ENCODE data around the gene FAAP100. TPM values are rescaled to one million over a fixed set of nuclear protein-coding genes. Genes with fewer than 3 reads are reported as not detected.

The FAAP100 gene
- polyA plus RNA-seq, 1 of the 3 experiments (the other 2 are of a cell fraction) = 18.9 TPM

- TF ChIP-seq MAX (IDR thresholded peaks at IDR 0.05; ENCODE audit: low read depth) (no peak), ZBTB33 (IDR thresholded peaks at IDR 0.05; ENCODE audit: borderline replicate concordance, low read depth) (no peak), EP300 (IDR thresholded peaks at IDR 0.05; ENCODE audit: borderline replicate concordance in 1 of 2, low read depth in 1 of 2, low read length in 1 of 2) (no peak)
Measured at GRCh38 chr17:81556175-81556691, 4.1 kb upstream of the FAAP100 start (continued).

- peaks cover 14 to 43% of the 10 kb centered on the region in 2 experiments for H3K36me3 ChIP-seq (replicated peaks in 1 of 2; ENCODE audit: control insufficient read depth in 1 of 2, insufficient read depth in 2 of 2, low read length in 1 of 2)
- H3K79me2 ChIP-seq (ENCODE audit: insufficient read depth) = peaks cover 46% of the 10 kb centered on the region
- peak overlapping the region; percentile 100 for H3K4me2 ChIP-seq
- no peaks in the 10 kb centered on the region for H3K9me2 ChIP-seq
- H3K27me3 ChIP-seq (ENCODE audit: insufficient read depth) = no peaks in the 10 kb centered on the region
- DNase-seq = peak; percentile 83
- CTCF ChIA-PET = interaction anchor here (0.7 to 1.8 kb wide), 6 partner anchors 11 to 411 kb away, joined by 3 to 9 read pairs (median 3); no protein-coding TSS in a partner anchor
- H3K27ac ChIP-seq (ENCODE audit: low read depth in 2 of 2, low read length in 1 of 2) = peak overlapping the region; percentile 81 to 90
- peak overlapping the region; percentile 82; the same call in 1 of the 2 replicates for H3K9ac ChIP-seq
- WGBS (ENCODE audit: low lambda C conversion rate) = 25% methylated on average over 24 of the region's 24 CpGs
- H3K4me3 ChIP-seq (ENCODE audit: low read depth in 2 of 2, low read length in 1 of 2) = peak overlapping the region; percentile 78 to 89
- H3K4me1 ChIP-seq (ENCODE audit: control insufficient read depth in 1 of 2, insufficient read depth in 2 of 2, low read depth in 1 of 2, low read length in 1 of 2) = peaks cover 25 to 26% of the 10 kb centered on the region in 2 experiments; a peak in 3 of 4 replicates
- H3K9me3 ChIP-seq = no peaks in the 10 kb centered on the region
- peaks cover 22% of the 10 kb centered on the region; the same call in 1 of the 2 replicates for H4K20me1 ChIP-seq (ENCODE audit: insufficient read depth)
- H3F3A ChIP-seq (replicated peaks; ENCODE audit: insufficient read depth) = peaks cover 51% of the 10 kb centered on the region
- POLR2A ChIA-PET = no interaction called here
- no peak overlapping the region for H2AFZ ChIP-seq (ENCODE audit: low read depth)
- TF ChIP-seq USF2 (IDR thresholded peaks at IDR 0.05; ENCODE audit: borderline replicate concordance, low read depth, low read length) (peak; percentile 73), PBX3 (IDR thresholded peaks at IDR 0.05) (peak; percentile 85), EZH2phosphoT487 (IDR thresholded peaks at IDR 0.05; ENCODE audit: borderline replicate concordance, low read depth) (no peak), MAX (IDR thresholded peaks at IDR 0.05; ENCODE audit: low read depth) (peak; percentile 97), SMC3 (IDR thresholded peaks at IDR 0.05; ENCODE audit: low read depth, low read length) (no peak), FOSL2 (IDR thresholded peaks at IDR 0.05; ENCODE audit: borderline replicate concordance, low read depth) (peak; percentile 78; the same call in 1 of the 2 replicates), USF1 (IDR thresholded peaks at IDR 0.05; ENCODE audit: borderline replicate concordance, low read depth) (peak; percentile 96), CHD2 (IDR thresholded peaks at IDR 0.05; ENCODE audit: low read length, partially characterized antibody) (no peak), GABPA (IDR thresholded peaks at IDR 0.05; ENCODE audit: low read depth) (peak; percentile 75), TCF12 (IDR thresholded peaks at IDR 0.05) (peak; percentile 67), TAF1 (IDR thresholded peaks at IDR 0.05; ENCODE audit: borderline replicate concordance, low read depth, low read length) (peak; percentile 46; the same call in 1 of the 2 replicates), JUND (IDR thresholded peaks at IDR 0.05) (peak; percentile 67; the same call in 1 of the 2 replicates), REST (IDR thresholded peaks at IDR 0.05; ENCODE audit: low read depth, low read length) (no peak; the same call in 1 of the 2 replicates), ELF1 (IDR thresholded peaks at IDR 0.05) (peak; percentile 18; the same call in 1 of the 2 replicates), NFIC (IDR thresholded peaks at IDR 0.05; ENCODE audit: borderline replicate concordance) (peak; percentile 97), FOXM1 (IDR thresholded peaks at IDR 0.05; ENCODE audit: low read depth) (no peak), RXRA (IDR thresholded peaks at IDR 0.05; ENCODE audit: borderline replicate concordance, low read depth) (no peak)
Measured at GRCh38 chr17:81553616-81554181, 1.5 kb upstream of the FAAP100 start.
